ENCODE measurements around the gene FBXO46. TPM values are rescaled to one million over a fixed set of nuclear protein-coding genes. Genes with fewer than 3 reads are reported as not detected.

The FBXO46 gene
- total RNA-seq = 2.4 and 2.6 TPM in 2 replicates

GRCh38 chr19:45730368-45731288 is at the start of gene FBXO46:
Gene FBXO46 (minus strand): TSS chr19:45730896. CDS start chr19:45713495, 17,401 bp downstream.

GRCh38 chr19:45768984-45769782 is 38.5 kb upstream of the FBXO46 start, which contains the start of gene SIX5:
Gene SIX5 (minus strand): TSS chr19:45769252. CDS start chr19:45768844, 408 bp downstream.

GRCh38 chr19:45733160-45733810 is 2.6 kb upstream of the FBXO46 start, which contains the start of gene MEIOSIN:
Gene MEIOSIN (plus strand): TSS chr19:45733439. CDS start chr19:45735377, 1,938 bp downstream.

GRCh38 chr19:45692187-45693105 is 38.2 kb downstream of the FBXO46 start, which contains the start of gene QPCTL:
Gene QPCTL (plus strand): TSS chr19:45692666. CDS start chr19:45692704, 38 bp downstream.

GRCh38 chr19:45691516-45692186 is 39.0 kb downstream of the FBXO46 start, which contains the start of gene SNRPD2:
Gene SNRPD2 (minus strand): TSS chr19:45691953. CDS start chr19:45691888, 65 bp downstream.

GRCh38 chr19:45667620-45668341 is 62.9 kb downstream of the FBXO46 start, which contains the start of gene GIPR:
Gene GIPR (plus strand): TSS chr19:45668221. CDS start chr19:45669521, 1,300 bp downstream.

Other genes starting within 250 kb of the FBXO46 start
- gene RTN2, start 233.8 kb downstream of the FBXO46 start, total RNA-seq = 8.5 and 12.1 TPM in 2 replicates
- gene PPM1N, start 232.5 kb downstream of the FBXO46 start, total RNA-seq = 5.5 and 7.5 TPM in 2 replicates
- 18.9 and 32.5 TPM in 2 replicates for gene VASP, start 223.4 kb downstream of the FBXO46 start, total RNA-seq
- gene OPA3, start 146.1 kb downstream of the FBXO46 start, total RNA-seq = 2.7 and 3.5 TPM in 2 replicates
- under 0.01 TPM in 1 of 2 replicates, not detected in the other for gene GPR4, start 128.7 kb downstream of the FBXO46 start, total RNA-seq
- gene EML2, start 91.5 kb downstream of the FBXO46 start, total RNA-seq = 31.2 and 48.1 TPM in 2 replicates
- gene GIPR, start 62.7 kb downstream of the FBXO46 start, total RNA-seq = 0.09 and 0.16 TPM in 2 replicates
- 843 and 916 TPM in 2 replicates for gene SNRPD2, start 38.9 kb downstream of the FBXO46 start, total RNA-seq
- 1.6 and 5.8 TPM in 2 replicates for gene QPCTL, start 38.2 kb downstream of the FBXO46 start, total RNA-seq
- gene MEIOSIN, start 2.5 kb upstream of the FBXO46 start, total RNA-seq = not detected in 2 replicates
- 6.7 and 7.4 TPM in 2 replicates for gene SIX5, start 38.4 kb upstream of the FBXO46 start, total RNA-seq
- 51.5 and 57.4 TPM in 2 replicates for gene DMPK, start 51.6 kb upstream of the FBXO46 start, total RNA-seq
- 16.7 and 21.2 TPM in 2 replicates for gene DMWD, start 61.9 kb upstream of the FBXO46 start, total RNA-seq
- 0.09 and 0.16 TPM in 2 replicates for gene RSPH6A, start 84.4 kb upstream of the FBXO46 start, total RNA-seq
- 27.0 and 36.0 TPM in 2 replicates for gene SYMPK, start 132.3 kb upstream of the FBXO46 start, total RNA-seq
- gene FOXA3, start 133.4 kb upstream of the FBXO46 start, total RNA-seq = not detected in 2 replicates
- gene IRF2BP1, start 155.2 kb upstream of the FBXO46 start, total RNA-seq = 17.8 and 18.1 TPM in 2 replicates
- 0.69 and 0.79 TPM in 2 replicates for gene MYPOP, start 171.7 kb upstream of the FBXO46 start, total RNA-seq
- gene NANOS2, start 183.9 kb upstream of the FBXO46 start, total RNA-seq = not detected in 2 replicates
- under 0.01 TPM in 2 replicates for gene NOVA2, start 243.0 kb upstream of the FBXO46 start, total RNA-seq

Data from bronchial smooth muscle cell (primary cell).